CD14-positive monocyte (primary cell): ENCODE measurements around the gene PSMB11. TPM values are rescaled to one million over a fixed set of nuclear protein-coding genes. Genes with fewer than 3 reads are reported as not detected.

ENCODE experiments used
- DNase-seq, 3 donors: peaks; one replicate each; pipeline ENCODE4 v3.0.0-alpha.2; 2011 to 2022
- H2AFZ ChIP-seq: 2 replicates; pipeline ENCODE4 v1.6.0; 2012; ENCODE audit warnings: mild to moderate bottlenecking, low read depth, low read length, inconsistent platforms; ENCODE audit not compliant: insufficient read depth, poor library complexity, severe bottlenecking
- H3K27ac ChIP-seq, 2 donors: 1 replicate in 1 of 2; 2 replicates in 1 of 2; pipeline ENCODE4 v1.5.1; 2012 to 2013; ENCODE audit warnings: low read length in 2 of 2, control low read depth in 1 of 2, inconsistent platforms in 1 of 2, low read depth in 1 of 2, mild to moderate bottlenecking in 1 of 2
- H3K27me3 ChIP-seq, 2 donors: one replicate each; pipeline versions ENCODE4 v1.6.0 to v1.6.1; 2011 to 2013; ENCODE audit warnings: low read length in 2 of 2; ENCODE audit not compliant: control insufficient read depth in 2 of 2, insufficient read depth in 2 of 2
- H3K36me3 ChIP-seq, 2 donors: replicated peaks in 1 of 2; 1 replicate in 1 of 2; 2 replicates in 1 of 2; pipeline versions ENCODE4 v1.5.1 to v1.6.1; 2012 to 2013; ENCODE audit warnings: low read length in 2 of 2, control low read depth in 1 of 2, inconsistent platforms in 1 of 2, mild to moderate bottlenecking in 1 of 2; ENCODE audit not compliant: insufficient read depth in 2 of 2, control insufficient read depth in 1 of 2
- H3K4me1 ChIP-seq, 2 donors: 1 replicate in 1 of 2; 2 replicates in 1 of 2; pipeline versions ENCODE4 v1.5.1 to v1.6.1; 2012 to 2013; ENCODE audit warnings: low read length in 2 of 2, control low read depth in 1 of 2, inconsistent platforms in 1 of 2, mild to moderate bottlenecking in 1 of 2, moderate library complexity in 1 of 2; ENCODE audit not compliant: insufficient read depth in 2 of 2, control insufficient read depth in 1 of 2
- H3K4me2 ChIP-seq: replicated peaks from 2 replicates; pipeline ENCODE3; 2012; ENCODE audit warnings: low read length, moderate library complexity, mild to moderate bottlenecking; ENCODE audit not compliant: poor library complexity, severe bottlenecking; ENCODE audit errors: extremely low read depth
- H3K4me3 ChIP-seq, 3 experiments: fragments of 200-600 bp in 1 of 3; sonication (generic) in 1 of 3; replicated peaks in 1 of 3; 1 replicate in 2 of 3; 2 replicates in 1 of 3; pipeline ENCODE4 v1.5.1; 2011 to 2013; ENCODE audit warnings: low read length in 3 of 3, mild to moderate bottlenecking in 3 of 3, control low read depth in 2 of 3, low read depth in 2 of 3, inconsistent platforms in 1 of 3, moderate library complexity in 1 of 3
- H3K79me2 ChIP-seq: 2 replicates; pipeline ENCODE4 v1.6.0; 2012; ENCODE audit warnings: mild to moderate bottlenecking, control low read depth, inconsistent platforms, low read length, moderate library complexity; ENCODE audit not compliant: insufficient read depth
- H3K9ac ChIP-seq: 2 replicates; pipeline ENCODE4 v1.6.0; 2017; ENCODE audit warnings: low read length, mild to moderate bottlenecking; ENCODE audit not compliant: insufficient read depth, poor library complexity, severe bottlenecking
- H3K9me3 ChIP-seq, 2 donors: replicated peaks in 1 of 2; 1 replicate in 1 of 2; 2 replicates in 1 of 2; pipeline versions ENCODE4 v1.5.1 to v1.6.1; 2012 to 2013; ENCODE audit warnings: low read length in 2 of 2, control low read depth in 1 of 2; ENCODE audit not compliant: control insufficient read depth in 1 of 2, insufficient read depth in 1 of 2
- H4K20me1 ChIP-seq: 2 replicates; pipeline ENCODE4 v1.6.0; 2012; ENCODE audit warnings: mild to moderate bottlenecking, low read length, control low read depth, moderate library complexity; ENCODE audit not compliant: insufficient read depth
- H3K27ac Mint-ChIP-seq, 7 donors: one replicate each; pipeline ENCODE4 v1.8.0; 2020; ENCODE audit warnings: mild to moderate bottlenecking in 7 of 7, mixed read lengths in 7 of 7, moderate library complexity in 6 of 7, inconsistent platforms in 2 of 7
- H3K27me3 Mint-ChIP-seq, 3 donors: one replicate each; pipeline ENCODE4 v1.8.0; 2021 to 2022; ENCODE audit warnings: low read depth in 3 of 3, mild to moderate bottlenecking in 3 of 3, mixed read lengths in 3 of 3, moderate library complexity in 3 of 3, inconsistent platforms in 1 of 3
- H3K36me3 Mint-ChIP-seq, 2 donors: one replicate each; pipeline ENCODE4 v1.8.0; 2020; ENCODE audit warnings: mixed read lengths in 2 of 2, inconsistent platforms in 1 of 2, mild to moderate bottlenecking in 1 of 2
- H3K4me1 Mint-ChIP-seq: one replicate; pipeline ENCODE4 v1.8.0; 2020; ENCODE audit warnings: mild to moderate bottlenecking, mixed read lengths
- H3K4me3 Mint-ChIP-seq, 2 donors: one replicate each; pipeline ENCODE4 v1.8.0; 2020; ENCODE audit warnings: mild to moderate bottlenecking in 2 of 2, mixed read lengths in 2 of 2, moderate library complexity in 1 of 2
- H3K9me3 Mint-ChIP-seq, 7 donors: one replicate each; pipeline ENCODE4 v1.8.0; 2020 to 2022; ENCODE audit warnings: mixed read lengths in 7 of 7, mild to moderate bottlenecking in 6 of 7, moderate library complexity in 6 of 7, inconsistent platforms in 2 of 7
- WGBS: methylation state at CpG from one replicate; pipeline ENCODE4 v1.1.5; 2013; ENCODE audit warnings: missing lambda C conversion rate; ENCODE audit not compliant: insufficient coverage; 5-methylcytosine and 5-hydroxymethylcytosine counted together
- intact Hi-C, 2 donors: fragments of 100-400 bp; cut with micrococcal nuclease; formaldehyde crosslinking; loops; one replicate each; pipeline versions ENCODE4 v1.15.0 to v1.15.1; 2023
- polyA plus RNA-seq, 3 donors: library from polyadenylated mRNA; depleted of rRNA in 1 of 3; unstranded in 2 of 3; stranded (reverse) in 1 of 3; fragments of 300-500 nt in 2 of 3; fragments of >200 nt in 1 of 3; fragmentation: Illumina TruSeq in 2 of 3; gene quantifications; 1 replicate in 2 of 3; 2 replicates in 1 of 3; pipeline ENCODE4 v1.2.3, GENCODE V29; 2012 to 2021
- TF ChIP-seq, protein P1 (sequence below): fragments of 200-600 bp; IDR thresholded peaks from one replicate; pipeline ENCODE4 v1.8.0; 2022; ENCODE audit warnings: antibody characterized with exemption, mild to moderate bottlenecking

Gene PSMB11
- polyA plus RNA-seq, 3 donors: not detected

DNA sequence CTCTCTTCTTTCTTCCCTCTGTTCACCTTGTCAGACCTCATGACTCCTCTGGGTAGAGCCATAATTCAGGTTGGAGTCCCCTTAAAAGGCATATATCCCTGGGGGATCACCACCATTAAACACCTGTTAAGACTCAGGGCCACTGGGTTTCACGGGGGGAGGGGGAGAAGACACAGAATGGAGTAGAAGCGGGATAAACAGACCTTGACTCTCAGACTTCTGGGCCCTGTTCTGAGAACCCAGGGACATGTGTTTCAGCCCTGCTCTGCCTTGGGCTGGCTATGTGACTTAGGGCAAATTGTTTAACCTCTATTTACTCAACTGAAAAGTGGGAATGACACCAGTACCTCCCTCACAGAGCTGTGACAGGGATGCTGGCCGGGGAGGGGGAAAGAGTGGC is 10.7 kb downstream of the PSMB11 start:
- TF ChIP-seq, protein P1, sequence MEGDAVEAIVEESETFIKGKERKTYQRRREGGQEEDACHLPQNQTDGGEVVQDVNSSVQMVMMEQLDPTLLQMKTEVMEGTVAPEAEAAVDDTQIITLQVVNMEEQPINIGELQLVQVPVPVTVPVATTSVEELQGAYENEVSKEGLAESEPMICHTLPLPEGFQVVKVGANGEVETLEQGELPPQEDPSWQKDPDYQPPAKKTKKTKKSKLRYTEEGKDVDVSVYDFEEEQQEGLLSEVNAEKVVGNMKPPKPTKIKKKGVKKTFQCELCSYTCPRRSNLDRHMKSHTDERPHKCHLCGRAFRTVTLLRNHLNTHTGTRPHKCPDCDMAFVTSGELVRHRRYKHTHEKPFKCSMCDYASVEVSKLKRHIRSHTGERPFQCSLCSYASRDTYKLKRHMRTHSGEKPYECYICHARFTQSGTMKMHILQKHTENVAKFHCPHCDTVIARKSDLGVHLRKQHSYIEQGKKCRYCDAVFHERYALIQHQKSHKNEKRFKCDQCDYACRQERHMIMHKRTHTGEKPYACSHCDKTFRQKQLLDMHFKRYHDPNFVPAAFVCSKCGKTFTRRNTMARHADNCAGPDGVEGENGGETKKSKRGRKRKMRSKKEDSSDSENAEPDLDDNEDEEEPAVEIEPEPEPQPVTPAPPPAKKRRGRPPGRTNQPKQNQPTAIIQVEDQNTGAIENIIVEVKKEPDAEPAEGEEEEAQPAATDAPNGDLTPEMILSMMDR: no peak
- Mint-ChIP-seq H3K4me1 (peaks cover 23% of the 10 kb centered on the region), H3K27ac (no peak overlapping the region), H3K36me3 (peaks cover 0 to 2% of the 10 kb centered on the region in 2 donors), H3K27me3 (peaks cover 10 to 14% (median 12%) of the 10 kb centered on the region in 3 donors), H3K9me3 (peaks cover 0 to 3% (median 0%) of the 10 kb centered on the region in 7 donors), H3K4me3 (no peak overlapping the region)
- no peak for DNase-seq
- peaks cover 15 to 25% of the 10 kb centered on the region in 2 donors for H3K4me1 ChIP-seq
- H3K79me2 ChIP-seq: no peaks in the 10 kb centered on the region
- no peak overlapping the region for H3K4me2 ChIP-seq
- no peak overlapping the region for H2AFZ ChIP-seq
- 100% methylated on average over 1 of the region's 3 CpGs for WGBS
- intact Hi-C loops: no loop called here
- H3K9me3 ChIP-seq: no peaks in the 10 kb centered on the region
- no peak overlapping the region for H3K4me3 ChIP-seq
- H3K36me3 ChIP-seq: no peaks in the 10 kb centered on the region
- no peaks in the 10 kb centered on the region for H4K20me1 ChIP-seq
- peaks cover 4 to 10% of the 10 kb centered on the region in 2 donors for H3K27me3 ChIP-seq
- no peak overlapping the region for H3K27ac ChIP-seq
- H3K9ac ChIP-seq: no peak overlapping the region

DNA sequence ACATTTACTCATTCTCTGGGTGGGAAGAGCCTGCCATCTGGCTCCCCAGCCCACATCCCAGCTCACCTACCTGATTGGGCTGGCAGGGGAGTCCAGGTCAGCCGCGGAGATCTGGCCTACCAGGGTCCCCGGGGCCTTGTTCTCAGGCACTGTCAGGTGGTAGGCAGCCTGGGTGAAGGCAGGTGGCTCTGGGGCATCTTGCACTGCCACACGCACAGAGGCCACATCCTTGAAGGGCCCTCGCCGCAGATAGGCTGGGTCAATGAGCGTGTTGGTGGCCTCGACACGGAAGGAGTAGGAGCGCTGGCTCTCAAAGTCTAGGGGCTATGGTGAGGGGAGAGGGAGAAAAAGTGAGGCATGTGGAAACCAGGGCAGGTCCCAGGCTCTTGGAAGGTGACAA is 11.4 kb downstream of the PSMB11 start:
- peaks cover 29% of the 10 kb centered on the region for H3K4me1 Mint-ChIP-seq
- no peak for DNase-seq
- no peaks in the 10 kb centered on the region for H3K36me3 ChIP-seq
- peaks cover 8 to 16% (median 12%) of the 10 kb centered on the region in 3 donors for H3K27me3 Mint-ChIP-seq
- peaks cover 4 to 10% of the 10 kb centered on the region in 2 donors for H3K27me3 ChIP-seq
- no peak overlapping the region for H3K9ac ChIP-seq
- H3K27ac Mint-ChIP-seq: peak overlapping the region in 1 of 7 donors; percentile 16
- H3K36me3 Mint-ChIP-seq: peaks cover 0 to 2% of the 10 kb centered on the region in 2 donors
- H3K4me3 Mint-ChIP-seq: no peak overlapping the region
- H3K4me3 ChIP-seq: no peak overlapping the region
- H3K4me2 ChIP-seq: no peak overlapping the region
- H3K4me1 ChIP-seq: peaks cover 23 to 32% of the 10 kb centered on the region in 2 donors
- 99% methylated on average over 7 of the region's 10 CpGs for WGBS
- no peak overlapping the region for H2AFZ ChIP-seq
- TF ChIP-seq, protein P1: no peak
- H3K27ac ChIP-seq: no peak overlapping the region
- H3K9me3 ChIP-seq: no peaks in the 10 kb centered on the region
- H3K79me2 ChIP-seq: no peaks in the 10 kb centered on the region
- H4K20me1 ChIP-seq: peaks cover 5% of the 10 kb centered on the region
- intact Hi-C loops: no loop called here
- peaks cover 0 to 3% (median 0%) of the 10 kb centered on the region in 7 donors for H3K9me3 Mint-ChIP-seq
